HEK293 (cell line): ENCODE results near the gene FUT3.

Source experiments
- KLF1 ChIP-seq: fragments of 450-650 bp; formaldehyde crosslinking; IDR thresholded peaks from 2 replicates; pipeline ENCODE4 v1.5.1; 2016; ENCODE audit warnings: missing biosample characterization, missing genetic modification characterization
- MEIS1 ChIP-seq: sonication (generic); formaldehyde crosslinking; IDR thresholded peaks from 2 replicates; pipeline ENCODE4 v1.8.1; 2022; ENCODE audit warnings: missing genetic modification reagents, mild to moderate bottlenecking, borderline replicate concordance
- MYNN ChIP-seq: fragments of 450-650 bp; formaldehyde crosslinking; IDR thresholded peaks from 2 replicates; pipeline ENCODE4 v1.5.1; 2016; ENCODE audit warnings: missing biosample characterization, missing genetic modification characterization, borderline replicate concordance
- MZF1 ChIP-seq: fragments of 450-650 bp; formaldehyde crosslinking; IDR thresholded peaks from 2 replicates; pipeline ENCODE4 v1.5.1; 2017; ENCODE audit warnings: missing biosample characterization, missing genetic modification characterization, borderline replicate concordance
- PBX3 ChIP-seq: sonication (generic); formaldehyde crosslinking; IDR thresholded peaks from 2 replicates; pipeline ENCODE4 v1.8.1; 2022; ENCODE audit warnings: mild to moderate bottlenecking, moderate library complexity, missing genetic modification reagents
- PRDM6 ChIP-seq: fragments of 450-650 bp; formaldehyde crosslinking; IDR thresholded peaks from 2 replicates; pipeline ENCODE4 v1.5.1; 2017; ENCODE audit warnings: missing biosample characterization, missing genetic modification characterization
- SCRT2 ChIP-seq: fragments of 450-650 bp; formaldehyde crosslinking; IDR thresholded peaks from 2 replicates; pipeline ENCODE4 v1.5.1; 2016; ENCODE audit warnings: missing biosample characterization, missing genetic modification characterization
- SP3 ChIP-seq: fragments of 450-650 bp; formaldehyde crosslinking; IDR thresholded peaks from 2 replicates; pipeline ENCODE4 v1.5.1; 2016; ENCODE audit warnings: missing biosample characterization, missing genetic modification characterization
- TCF7L2 ChIP-seq: IDR thresholded peaks from 2 replicates; pipeline ENCODE4 v1.6.1; 2011; ENCODE audit warnings: low read depth, mild to moderate bottlenecking, inconsistent platforms, low read length, moderate library complexity, borderline replicate concordance
- TRIM28 ChIP-seq: IDR thresholded peaks from 2 replicates; pipeline ENCODE4 v1.6.1; 2011; ENCODE audit warnings: low read length, control low read depth, borderline replicate concordance
- YY1 ChIP-seq: fragments of 450-650 bp; formaldehyde crosslinking; IDR thresholded peaks from 2 replicates; pipeline ENCODE4 v1.5.1; 2018; ENCODE audit warnings: missing biosample characterization, missing genetic modification characterization
- ZBTB8A ChIP-seq: fragments of 450-650 bp; formaldehyde crosslinking; IDR thresholded peaks from 2 replicates; pipeline ENCODE4 v1.5.1; 2016; ENCODE audit warnings: missing biosample characterization, missing genetic modification characterization
- ZFHX2 ChIP-seq: fragments of 450-650 bp; formaldehyde crosslinking; conservative IDR thresholded peaks from 2 replicates; pipeline ENCODE4 v1.5.1; 2016; ENCODE audit warnings: missing biosample characterization, missing genetic modification characterization
- ZNF157 ChIP-seq: fragments of 450-650 bp; formaldehyde crosslinking; IDR thresholded peaks from 2 replicates; pipeline ENCODE4 v1.5.1; 2016; ENCODE audit warnings: missing biosample characterization, missing genetic modification characterization
- ZNF184 ChIP-seq: fragments of 450-650 bp; IDR thresholded peaks from 2 replicates; pipeline ENCODE4 v1.5.1; 2018; ENCODE audit warnings: missing biosample characterization, mild to moderate bottlenecking, missing genetic modification characterization
- ZNF23 ChIP-seq: fragments of 450-650 bp; formaldehyde crosslinking; IDR thresholded peaks from 2 replicates; pipeline ENCODE4 v1.5.1; 2016; ENCODE audit warnings: missing biosample characterization, missing genetic modification characterization, borderline replicate concordance
- ZNF24 ChIP-seq: fragments of 450-650 bp; formaldehyde crosslinking; IDR thresholded peaks from 2 replicates; pipeline ENCODE4 v1.5.1; 2016; ENCODE audit warnings: missing biosample characterization, missing genetic modification characterization
- ZNF433 ChIP-seq: fragments of 450-650 bp; formaldehyde crosslinking; IDR thresholded peaks from 2 replicates; pipeline ENCODE4 v1.5.1; 2016; ENCODE audit warnings: missing biosample characterization, missing genetic modification characterization, low read depth
- ZNF514 ChIP-seq: fragments of 450-650 bp; formaldehyde crosslinking; IDR thresholded peaks from 2 replicates; pipeline ENCODE4 v1.5.1; 2016; ENCODE audit warnings: missing biosample characterization, missing genetic modification characterization
- ZNF549 ChIP-seq: fragments of 450-650 bp; IDR thresholded peaks from 2 replicates; pipeline ENCODE4 v1.5.1; 2018; ENCODE audit warnings: missing biosample characterization, missing genetic modification characterization, mild to moderate bottlenecking, inconsistent platforms, moderate library complexity
- ZNF571 ChIP-seq: fragments of 450-650 bp; formaldehyde crosslinking; IDR thresholded peaks from 2 replicates; pipeline ENCODE4 v1.5.0; 2017; ENCODE audit warnings: missing biosample characterization, missing genetic modification characterization
- ZNF626 ChIP-seq: fragments of 450-650 bp; sonication (Bioruptor Pico); formaldehyde crosslinking; IDR thresholded peaks from 2 replicates; pipeline ENCODE4 v1.5.1; 2018; ENCODE audit warnings: missing biosample characterization, missing genetic modification characterization, inconsistent platforms
- ZNF629 ChIP-seq: fragments of 450-650 bp; formaldehyde crosslinking; IDR thresholded peaks from 2 replicates; pipeline ENCODE4 v1.5.1; 2017; ENCODE audit warnings: missing biosample characterization, missing genetic modification characterization
- ZNF670 ChIP-seq: fragments of 450-650 bp; formaldehyde crosslinking; IDR thresholded peaks from 2 replicates; pipeline ENCODE4 v1.5.1; 2016; ENCODE audit warnings: missing biosample characterization, missing genetic modification characterization, low read depth
- ZNF776 ChIP-seq: fragments of 450-650 bp; formaldehyde crosslinking; IDR thresholded peaks from 2 replicates; pipeline ENCODE4 v1.5.0; 2017; ENCODE audit warnings: missing biosample characterization, missing genetic modification characterization, borderline replicate concordance
- ZNF837 ChIP-seq: fragments of 450-650 bp; formaldehyde crosslinking; IDR thresholded peaks from 2 replicates; pipeline ENCODE4 v1.5.1; 2016; ENCODE audit warnings: missing biosample characterization, missing genetic modification characterization
- ZSCAN16 ChIP-seq: fragments of 450-650 bp; formaldehyde crosslinking; IDR thresholded peaks from 2 replicates; pipeline ENCODE4 v1.5.1; 2016; ENCODE audit warnings: missing biosample characterization, missing genetic modification characterization
- ZXDB ChIP-seq: fragments of 450-650 bp; formaldehyde crosslinking; IDR thresholded peaks from 2 replicates; pipeline ENCODE4 v1.5.1; 2016; ENCODE audit warnings: missing biosample characterization, missing genetic modification characterization
- TF ChIP-seq, protein P1 (sequence below): fragments of 450-650 bp; formaldehyde crosslinking; IDR thresholded peaks from 2 replicates; pipeline ENCODE4 v1.5.1; 2016; ENCODE audit warnings: missing biosample characterization, missing genetic modification characterization
- TF ChIP-seq, protein P2 (sequence below): fragments of 450-650 bp; formaldehyde crosslinking; IDR thresholded peaks from 2 replicates; pipeline ENCODE4 v1.5.1; 2016; ENCODE audit warnings: missing biosample characterization, missing genetic modification characterization
- TF ChIP-seq, protein P3 (sequence below): fragments of 450-650 bp; formaldehyde crosslinking; IDR thresholded peaks from 2 replicates; pipeline ENCODE4 v1.5.1; 2016; ENCODE audit warnings: missing biosample characterization, missing genetic modification characterization

Gene FUT3

DNA sequence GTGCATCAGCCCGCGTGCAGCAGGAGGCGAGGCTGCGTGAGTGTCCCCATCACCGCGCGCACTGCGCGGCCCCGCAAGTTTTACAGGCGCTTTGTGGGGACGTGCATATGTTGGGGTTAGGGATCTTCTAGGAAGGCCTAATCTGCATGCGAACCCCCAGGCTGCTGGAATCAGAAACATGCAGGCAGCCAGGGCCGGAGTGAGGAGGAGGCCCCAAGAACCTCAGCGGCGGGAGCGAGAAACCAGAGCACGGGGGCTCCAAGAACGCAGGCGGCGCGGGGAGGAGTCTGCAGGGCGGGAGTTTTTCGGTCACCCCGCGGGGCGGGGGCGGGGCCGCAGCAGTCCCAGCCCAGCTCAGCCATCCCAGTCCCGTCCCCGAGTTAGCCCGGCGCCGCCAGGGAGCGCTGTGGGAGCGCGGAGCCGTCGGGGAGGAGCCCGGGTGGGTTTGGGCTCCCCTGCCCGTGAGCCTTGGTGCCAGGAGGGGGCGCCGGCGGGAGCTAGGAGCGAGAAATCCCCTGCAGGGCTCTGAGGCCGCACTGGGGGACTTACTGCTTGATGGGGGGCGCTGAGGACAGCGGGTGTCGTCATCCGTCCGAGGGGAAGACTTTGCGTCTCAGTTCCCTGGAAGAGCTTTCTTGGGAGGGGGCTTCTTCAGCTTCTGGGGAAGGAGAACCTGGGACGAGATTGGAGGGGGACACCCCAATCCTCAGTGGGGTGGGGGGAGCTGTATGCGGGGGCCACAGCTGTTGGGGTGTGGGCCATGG is 47.3 kb downstream of the FUT3 start (continued):
- TF ChIP-seq, protein P1, sequence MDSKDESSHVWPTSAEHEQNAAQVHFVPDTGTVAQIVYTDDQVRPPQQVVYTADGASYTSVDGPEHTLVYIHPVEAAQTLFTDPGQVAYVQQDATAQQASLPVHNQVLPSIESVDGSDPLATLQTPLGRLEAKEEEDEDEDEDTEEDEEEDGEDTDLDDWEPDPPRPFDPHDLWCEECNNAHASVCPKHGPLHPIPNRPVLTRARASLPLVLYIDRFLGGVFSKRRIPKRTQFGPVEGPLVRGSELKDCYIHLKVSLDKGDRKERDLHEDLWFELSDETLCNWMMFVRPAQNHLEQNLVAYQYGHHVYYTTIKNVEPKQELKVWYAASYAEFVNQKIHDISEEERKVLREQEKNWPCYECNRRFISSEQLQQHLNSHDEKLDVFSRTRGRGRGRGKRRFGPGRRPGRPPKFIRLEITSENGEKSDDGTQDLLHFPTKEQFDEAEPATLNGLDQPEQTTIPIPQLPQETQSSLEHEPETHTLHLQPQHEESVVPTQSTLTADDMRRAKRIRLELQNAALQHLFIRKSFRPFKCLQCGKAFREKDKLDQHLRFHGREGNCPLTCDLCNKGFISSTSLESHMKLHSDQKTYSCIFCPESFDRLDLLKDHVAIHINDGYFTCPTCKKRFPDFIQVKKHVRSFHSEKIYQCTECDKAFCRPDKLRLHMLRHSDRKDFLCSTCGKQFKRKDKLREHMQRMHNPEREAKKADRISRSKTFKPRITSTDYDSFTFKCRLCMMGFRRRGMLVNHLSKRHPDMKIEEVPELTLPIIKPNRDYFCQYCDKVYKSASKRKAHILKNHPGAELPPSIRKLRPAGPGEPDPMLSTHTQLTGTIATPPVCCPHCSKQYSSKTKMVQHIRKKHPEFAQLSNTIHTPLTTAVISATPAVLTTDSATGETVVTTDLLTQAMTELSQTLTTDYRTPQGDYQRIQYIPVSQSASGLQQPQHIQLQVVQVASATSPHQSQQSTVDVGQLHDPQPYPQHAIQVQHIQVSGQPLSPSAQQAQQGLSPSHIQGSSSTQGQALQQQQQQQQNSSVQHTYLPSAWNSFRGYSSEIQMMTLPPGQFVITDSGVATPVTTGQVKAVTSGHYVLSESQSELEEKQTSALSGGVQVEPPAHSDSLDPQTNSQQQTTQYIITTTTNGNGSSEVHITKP: peak; percentile 54
- TF ChIP-seq ZNF776 (tag by site-specific recombination): no peak
- peak; percentile 91 for TF ChIP-seq SP3 (tag by site-specific recombination)
- TF ChIP-seq KLF1 (tag by site-specific recombination): peak; percentile 85
- peak; percentile 72 for TF ChIP-seq MZF1 (tag by site-specific recombination)
- TF ChIP-seq, protein P2, sequence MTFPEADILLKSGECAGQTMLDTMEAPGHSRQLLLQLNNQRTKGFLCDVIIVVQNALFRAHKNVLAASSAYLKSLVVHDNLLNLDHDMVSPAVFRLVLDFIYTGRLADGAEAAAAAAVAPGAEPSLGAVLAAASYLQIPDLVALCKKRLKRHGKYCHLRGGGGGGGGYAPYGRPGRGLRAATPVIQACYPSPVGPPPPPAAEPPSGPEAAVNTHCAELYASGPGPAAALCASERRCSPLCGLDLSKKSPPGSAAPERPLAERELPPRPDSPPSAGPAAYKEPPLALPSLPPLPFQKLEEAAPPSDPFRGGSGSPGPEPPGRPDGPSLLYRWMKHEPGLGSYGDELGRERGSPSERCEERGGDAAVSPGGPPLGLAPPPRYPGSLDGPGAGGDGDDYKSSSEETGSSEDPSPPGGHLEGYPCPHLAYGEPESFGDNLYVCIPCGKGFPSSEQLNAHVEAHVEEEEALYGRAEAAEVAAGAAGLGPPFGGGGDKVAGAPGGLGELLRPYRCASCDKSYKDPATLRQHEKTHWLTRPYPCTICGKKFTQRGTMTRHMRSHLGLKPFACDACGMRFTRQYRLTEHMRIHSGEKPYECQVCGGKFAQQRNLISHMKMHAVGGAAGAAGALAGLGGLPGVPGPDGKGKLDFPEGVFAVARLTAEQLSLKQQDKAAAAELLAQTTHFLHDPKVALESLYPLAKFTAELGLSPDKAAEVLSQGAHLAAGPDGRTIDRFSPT (tag by site-specific recombination): peak; percentile 91
- TF ChIP-seq ZNF549 (tag by site-specific recombination): no peak
- TF ChIP-seq ZNF837 (tag by site-specific recombination): no peak
- no peak for TF ChIP-seq ZNF433 (tag by site-specific recombination)
- peak; percentile 78 for TF ChIP-seq ZBTB8A
- TF ChIP-seq TCF7L2: no peak
- TF ChIP-seq ZXDB: peak; percentile 76; the same call in 1 of the 2 replicates
- TF ChIP-seq ZNF626 (tag by site-specific recombination): no peak
- TF ChIP-seq MEIS1: no peak
- TF ChIP-seq ZNF629 (tag by site-specific recombination): peak; percentile 83
- TF ChIP-seq PRDM6 (tag by site-specific recombination): no peak
- no peak for TF ChIP-seq MYNN (tag by site-specific recombination)
- peak; percentile 78; the same call in 1 of the 2 replicates for TF ChIP-seq PBX3 (CRISPR knock-in tag)
- no peak for TF ChIP-seq ZNF670 (tag by site-specific recombination)
- no peak for TF ChIP-seq ZSCAN16 (tag by site-specific recombination)
- peak; percentile 74 for TF ChIP-seq ZFHX2 (tag by site-specific recombination)
- TF ChIP-seq ZNF184 (tag by site-specific recombination): peak; percentile 75
- peak; percentile 41; the same call in 1 of the 2 replicates for TF ChIP-seq YY1
- TF ChIP-seq ZNF571 (tag by site-specific recombination): no peak
- no peak for TF ChIP-seq ZNF23 (tag by site-specific recombination)
- TF ChIP-seq, protein P3, sequence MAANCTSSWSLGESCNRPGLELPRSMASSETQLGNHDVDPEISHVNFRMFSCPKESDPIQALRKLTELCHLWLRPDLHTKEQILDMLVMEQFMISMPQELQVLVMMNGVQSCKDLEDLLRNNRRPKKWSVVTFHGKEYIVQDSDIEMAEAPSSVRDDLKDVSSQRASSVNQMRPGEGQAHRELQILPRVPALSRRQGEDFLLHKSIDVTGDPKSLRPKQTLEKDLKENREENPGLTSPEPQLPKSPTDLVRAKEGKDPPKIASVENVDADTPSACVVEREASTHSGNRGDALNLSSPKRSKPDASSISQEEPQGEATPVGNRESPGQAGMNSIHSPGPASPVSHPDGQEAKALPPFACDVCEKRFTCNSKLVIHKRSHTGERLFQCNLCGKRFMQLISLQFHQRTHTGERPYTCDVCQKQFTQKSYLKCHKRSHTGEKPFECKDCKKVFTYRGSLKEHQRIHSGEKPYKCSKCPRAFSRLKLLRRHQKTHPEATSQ (tag by site-specific recombination): 0 out of 2 replicates have a peak, but pooled peaks have one; percentile 18
- TF ChIP-seq SCRT2: no peak
- peak; percentile 79 for TF ChIP-seq ZNF24 (tag by site-specific recombination)
- TF ChIP-seq ZNF514 (tag by site-specific recombination): no peak
- TF ChIP-seq ZNF157: no peak
- no peak for TF ChIP-seq TRIM28
